Measurements from ENCODE around the gene UTS2.

The UTS2 gene, protein sequence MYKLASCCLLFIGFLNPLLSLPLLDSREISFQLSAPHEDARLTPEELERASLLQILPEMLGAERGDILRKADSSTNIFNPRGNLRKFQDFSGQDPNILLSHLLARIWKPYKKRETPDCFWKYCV

GRCh38 chr1:7852804-7853683 is at the start of gene UTS2:
UTS2 (minus strand) TSS chr1:7853065; CDS start chr1:7853003, 62 bp downstream.
- no peak for DNase-seq

DNA sequence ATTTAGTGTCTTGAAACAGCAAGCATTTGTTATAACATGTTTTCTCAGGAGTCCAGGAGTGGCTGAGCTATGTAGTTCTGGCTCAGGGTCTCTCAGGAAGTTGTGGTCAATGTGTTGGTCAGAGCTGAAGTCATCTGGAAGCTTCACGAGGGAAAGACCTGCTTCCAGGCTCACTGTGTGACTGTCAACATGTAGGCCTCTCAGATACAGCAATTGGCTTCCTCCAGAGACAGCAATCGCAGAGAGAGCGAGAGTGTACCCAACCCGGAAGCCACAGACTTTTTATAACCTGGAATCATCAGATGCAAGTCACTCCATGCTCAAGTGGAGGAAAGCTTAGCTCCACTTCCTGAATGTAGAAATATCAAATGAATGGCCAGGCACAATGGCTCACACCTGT is 46.9 kb upstream of the UTS2 start:
- no peak for DNase-seq

DNA sequence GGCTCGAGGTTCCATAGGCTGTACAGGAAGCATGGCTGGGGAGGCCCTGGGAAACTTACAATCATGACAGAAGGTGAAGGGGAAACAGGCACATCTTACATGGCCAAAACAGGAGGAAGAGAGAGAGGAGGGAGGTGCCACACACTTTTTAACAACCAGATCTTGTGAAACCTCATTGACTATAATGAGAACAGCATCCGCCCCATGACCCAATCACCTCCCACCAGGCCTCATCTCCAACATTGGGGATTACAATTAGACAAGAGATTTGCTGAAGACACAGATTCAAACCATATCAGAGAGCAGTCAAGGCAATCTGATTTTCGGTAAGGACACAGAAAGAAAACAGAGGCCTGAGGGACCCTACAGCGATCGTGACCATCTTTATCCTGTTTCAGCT is 46.1 kb upstream of the UTS2 start:
- DNase-seq, result no peak

DNA sequence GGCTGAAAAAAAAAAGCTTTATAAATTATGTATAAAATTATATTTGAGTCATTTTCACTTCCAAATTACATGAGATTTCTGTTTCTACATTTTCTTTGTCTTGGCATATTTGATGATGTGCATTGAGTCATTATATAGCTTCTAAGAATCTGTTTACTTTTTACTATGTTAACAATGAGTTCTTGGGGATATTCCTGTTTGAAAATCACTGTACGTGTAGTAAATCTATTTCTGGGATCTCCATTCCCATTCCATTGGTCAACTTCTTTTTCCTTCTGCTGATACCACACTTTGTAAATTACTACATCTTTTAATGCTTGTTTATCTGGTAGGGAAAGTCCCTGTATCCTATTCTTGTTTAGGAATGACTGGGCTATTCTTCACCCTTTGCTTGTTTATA is 44.1 kb upstream of the UTS2 start:
- no peak for DNase-seq

- no peak for DNase-seq
Observed at GRCh38 chr1:7893529-7894180, 40.8 kb upstream of the UTS2 start.

- no peak for DNase-seq
Observed at GRCh38 chr1:7891804-7892203, 38.9 kb upstream of the UTS2 start.

DNA sequence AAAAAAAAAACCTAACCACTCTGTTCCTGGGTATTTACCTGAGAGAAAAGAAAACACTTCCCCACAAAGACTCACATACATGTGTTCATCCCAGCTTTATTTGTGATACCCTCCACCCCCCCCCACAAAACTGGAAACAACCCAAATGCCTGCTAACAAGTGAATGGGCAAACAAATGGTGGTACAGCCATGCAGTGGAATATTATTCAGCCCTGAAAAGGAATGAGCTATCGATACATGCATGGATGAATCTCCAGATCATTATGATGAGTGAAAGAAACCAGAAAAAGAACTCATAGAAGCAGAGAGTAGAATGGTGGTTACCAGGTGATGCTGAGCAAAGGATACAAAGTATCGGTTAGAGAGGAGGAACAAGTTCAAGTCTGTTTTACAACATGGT is 38.0 kb upstream of the UTS2 start:
- DNase-seq, result no peak

GRCh38 chr1:7888248-7889081 is 35.6 kb upstream of the UTS2 start:
- DNase-seq, result no peak

GRCh38 chr1:7886405-7886745 is 33.5 kb upstream of the UTS2 start:
- no peak for DNase-seq

- no peak for DNase-seq
Observed at GRCh38 chr1:7885513-7886404, 32.9 kb upstream of the UTS2 start.

GRCh38 chr1:7884757-7885156 is 31.9 kb upstream of the UTS2 start:
- no peak for DNase-seq

DNA sequence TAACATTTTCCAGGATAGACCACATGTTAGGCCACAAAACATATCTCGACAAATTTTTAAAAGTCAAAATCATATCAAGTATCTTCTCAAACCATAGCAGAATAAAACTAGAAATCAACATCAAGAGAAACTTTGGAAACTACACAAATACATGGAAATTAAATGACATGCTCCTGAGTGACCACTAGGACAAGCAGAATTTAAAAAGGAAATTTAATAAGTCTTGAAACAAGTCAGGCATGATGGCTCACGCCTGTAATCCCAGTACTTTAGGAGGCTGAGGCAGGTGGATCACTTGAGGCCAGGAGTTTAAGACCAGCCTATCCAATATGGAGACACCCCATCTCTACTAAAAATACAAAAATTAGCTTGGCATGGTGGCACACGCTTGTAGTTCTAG is 26.4 kb upstream of the UTS2 start:
- no peak for DNase-seq

GRCh38 chr1:7878027-7878426 is 25.2 kb upstream of the UTS2 start:
- no peak for DNase-seq

GRCh38 chr1:7873801-7874795 is 21.2 kb upstream of the UTS2 start:
- no peak for DNase-seq

DNA sequence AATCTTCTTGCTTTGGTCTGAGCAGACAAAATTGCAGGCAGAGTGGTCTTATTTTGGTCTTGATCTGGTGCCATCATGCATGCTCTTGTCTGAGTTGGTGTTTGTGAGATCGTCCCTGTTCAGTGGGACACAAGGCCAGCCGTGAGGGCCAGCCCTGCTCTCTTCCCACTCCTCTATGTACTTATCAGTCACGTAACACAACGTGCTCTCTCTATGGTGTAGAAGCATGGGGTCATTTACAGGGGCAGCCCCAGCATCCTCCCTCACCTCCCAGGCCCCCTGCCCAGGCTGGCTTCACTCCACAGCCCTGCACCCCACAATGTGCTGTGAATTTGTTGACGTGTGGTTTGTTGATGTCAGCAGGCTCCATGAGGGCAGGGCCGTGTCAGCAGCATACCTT is 18.3 kb upstream of the UTS2 start:
- DNase-seq, result no peak

- DNase-seq, result no peak
Observed at GRCh38 chr1:7869136-7869920, 16.5 kb upstream of the UTS2 start.

DNA sequence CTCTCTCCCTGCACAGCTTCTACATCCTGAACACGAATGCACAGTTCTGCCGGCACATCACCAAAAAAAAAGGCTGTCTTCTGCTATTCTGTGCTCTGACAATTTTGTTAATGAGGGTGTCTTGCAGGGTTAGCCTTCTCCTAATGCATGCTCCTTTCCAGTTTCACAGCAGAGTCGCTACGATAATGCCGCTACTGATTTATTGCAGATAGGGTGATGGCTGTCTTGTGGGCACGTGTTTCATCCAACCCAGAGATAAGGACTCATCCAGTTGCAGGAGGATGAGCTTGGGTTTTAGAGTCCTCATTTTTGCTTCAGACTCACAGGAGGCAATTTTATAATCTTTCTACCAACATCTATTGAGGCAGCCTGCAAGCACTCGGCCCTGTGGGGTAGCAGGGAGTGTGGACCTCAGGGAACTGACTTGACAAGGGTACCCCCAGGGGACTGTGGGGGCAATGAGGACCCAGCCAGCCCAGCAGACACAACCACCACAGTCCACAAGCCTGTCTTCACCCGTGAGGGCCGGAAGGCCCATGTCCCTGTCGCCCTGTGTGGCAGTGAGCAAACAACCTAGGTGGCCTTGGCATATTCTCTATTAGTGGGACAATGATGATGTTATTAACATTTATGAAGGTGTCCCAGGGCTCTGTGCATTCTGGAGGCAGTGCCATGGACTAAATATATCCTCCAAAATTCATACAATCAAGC is 15.4 kb upstream of the UTS2 start:
- DNase-seq, result no peak

- no peak for DNase-seq
Observed at GRCh38 chr1:7865978-7866377, 13.1 kb upstream of the UTS2 start.

DNA sequence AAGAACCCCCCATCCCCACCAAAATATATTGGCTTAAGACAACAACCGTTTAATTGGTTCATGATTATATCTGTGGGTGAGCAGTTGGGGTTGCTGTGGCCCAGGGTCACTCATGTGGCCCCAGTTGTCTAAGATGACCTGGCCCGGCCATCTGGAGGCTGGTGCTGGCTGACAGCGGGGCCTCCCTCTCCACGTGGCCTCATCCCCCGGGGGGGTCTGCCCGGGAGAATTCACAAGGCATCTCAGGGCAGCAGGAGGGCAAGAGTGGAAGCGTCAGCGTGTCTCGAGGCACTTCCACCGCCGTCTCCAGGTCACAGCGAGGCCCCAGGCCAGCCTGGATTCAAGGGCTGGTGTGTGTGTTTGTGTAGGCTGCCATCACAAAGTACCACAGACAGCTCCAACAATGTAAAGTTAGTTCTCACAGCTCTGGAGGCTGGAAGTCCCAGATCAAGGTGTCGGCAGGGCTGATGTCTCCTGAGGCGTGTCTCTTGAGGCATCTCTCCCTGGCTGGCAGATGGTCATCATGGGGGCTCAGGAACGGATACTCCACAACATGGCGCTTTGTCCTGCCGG is 11.0 kb upstream of the UTS2 start:
- no peak for DNase-seq
